ENCODE measurements around the gene GAS1. TPM values are rescaled to one million over a fixed set of nuclear protein-coding genes. Genes with fewer than 3 reads are reported as not detected.

Gene GAS1
- total RNA-seq, 1 experiment from 2014 or later, result 57.5 TPM

- BruUV-seq (replicated peaks), result no TSS peak
- H3K36me3 ChIP-seq (ENCODE audit: insufficient read depth, low read length, poor library complexity, severe bottlenecking), result no peaks in the 10 kb centered on the region
- intact Hi-C loops (cut with micrococcal nuclease; ENCODE audit: unreplicated experiment), result no loop called here
- H3K4me3 ChIP-seq (ENCODE audit: low read depth, low read length, poor library complexity, severe bottlenecking), result no peak overlapping the region
- H3K27me3 ChIP-seq (replicated peaks; ENCODE audit: insufficient read depth, low read depth, low read length, poor library complexity), result no peaks in the 10 kb centered on the region
- TF ChIP-seq CTCF (conservative IDR thresholded peaks at IDR 0.05; ENCODE audit: low read depth, low read length) (no peak), EZH2 (IDR thresholded peaks at IDR 0.05; ENCODE audit: borderline replicate concordance, low read depth, low read length, poor library complexity, severe bottlenecking) (no peak)
- no peak for DNase-seq (ENCODE audit: low spot score)
- no peaks in the 10 kb centered on the region for H3K9me3 ChIP-seq (ENCODE audit: low read depth, low read length, poor library complexity, severe bottlenecking)
- H3K27ac ChIP-seq (ENCODE audit: low read depth, low read length, poor library complexity, severe bottlenecking), result no peak overlapping the region
- H3K4me1 ChIP-seq (ENCODE audit: insufficient read depth, low read length, poor library complexity, severe bottlenecking), result peaks cover 24% of the 10 kb centered on the region
- CTCF ChIA-PET, result no interaction called here
- POLR2A ChIA-PET (ENCODE audit: low non-redundant PET), result no interaction called here
Measured at GRCh38 chr9:86921151-86921923, 26.0 kb downstream of the GAS1 start.

DNA sequence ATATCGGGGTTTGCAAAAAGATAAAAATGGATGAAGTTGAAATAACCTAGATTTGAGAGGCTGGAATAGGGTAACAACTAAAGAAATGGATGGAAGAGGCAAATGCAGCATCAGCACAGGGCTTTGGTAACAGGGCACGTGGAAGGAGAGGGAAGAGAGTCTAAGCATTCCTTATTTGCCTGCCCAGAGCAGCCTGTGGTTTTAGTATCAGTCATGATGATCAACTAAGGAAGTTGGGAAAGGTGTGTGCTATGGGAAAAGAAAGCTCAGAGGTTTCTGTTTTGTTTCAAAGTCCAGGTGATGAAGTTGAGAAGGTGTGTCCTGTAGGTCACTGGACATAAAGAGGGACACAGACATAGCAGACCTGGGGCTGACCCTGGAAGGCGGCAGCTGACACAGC is 28.8 kb downstream of the GAS1 start:
- intact Hi-C loops (cut with micrococcal nuclease; ENCODE audit: unreplicated experiment), result no loop called here
- Histone ChIP-seq H3K4me1 (ENCODE audit: insufficient read depth, low read length, poor library complexity, severe bottlenecking) (peaks cover 16% of the 10 kb centered on the region), H3K36me3 (ENCODE audit: insufficient read depth, low read length, poor library complexity, severe bottlenecking) (no peaks in the 10 kb centered on the region), H3K27me3 (replicated peaks; ENCODE audit: insufficient read depth, low read depth, low read length, poor library complexity) (no peaks in the 10 kb centered on the region), H3K9me3 (ENCODE audit: low read depth, low read length, poor library complexity, severe bottlenecking) (no peaks in the 10 kb centered on the region), H3K4me3 (ENCODE audit: low read depth, low read length, poor library complexity, severe bottlenecking) (no peak overlapping the region), H3K27ac (ENCODE audit: low read depth, low read length, poor library complexity, severe bottlenecking) (no peak overlapping the region)
- no TSS peak for BruUV-seq (replicated peaks)
- TF ChIP-seq EZH2 (IDR thresholded peaks at IDR 0.05; ENCODE audit: borderline replicate concordance, low read depth, low read length, poor library complexity, severe bottlenecking) (no peak), CTCF (conservative IDR thresholded peaks at IDR 0.05; ENCODE audit: low read depth, low read length) (no peak)
- DNase-seq (ENCODE audit: low spot score), result no peak
- ChIA-PET CTCF (no interaction called here), POLR2A (ENCODE audit: low non-redundant PET) (no interaction called here)

GRCh38 chr9:86912210-86912609 is 35.1 kb downstream of the GAS1 start:
- Histone ChIP-seq H3K4me3 (ENCODE audit: low read depth, low read length, poor library complexity, severe bottlenecking) (no peak overlapping the region), H3K9me3 (ENCODE audit: low read depth, low read length, poor library complexity, severe bottlenecking) (peaks cover 8% of the 10 kb centered on the region), H3K27me3 (replicated peaks; ENCODE audit: insufficient read depth, low read depth, low read length, poor library complexity) (no peaks in the 10 kb centered on the region), H3K4me1 (ENCODE audit: insufficient read depth, low read length, poor library complexity, severe bottlenecking) (no peaks in the 10 kb centered on the region), H3K36me3 (ENCODE audit: insufficient read depth, low read length, poor library complexity, severe bottlenecking) (no peaks in the 10 kb centered on the region), H3K27ac (ENCODE audit: low read depth, low read length, poor library complexity, severe bottlenecking) (no peak overlapping the region)
- ChIA-PET POLR2A (ENCODE audit: low non-redundant PET) (no interaction called here), CTCF (no interaction called here)
- BruUV-seq (replicated peaks), result no TSS peak
- no peak for DNase-seq (ENCODE audit: low spot score)
- intact Hi-C loops (cut with micrococcal nuclease; ENCODE audit: unreplicated experiment), result no loop called here
- TF ChIP-seq EZH2 (IDR thresholded peaks at IDR 0.05; ENCODE audit: borderline replicate concordance, low read depth, low read length, poor library complexity, severe bottlenecking), result no peak
- no peak for TF ChIP-seq CTCF (conservative IDR thresholded peaks at IDR 0.05; ENCODE audit: low read depth, low read length)
